Astrocyte (in vitro differentiated cells and primary cell): Measurements from ENCODE around the gene DLGAP1. TPM values are rescaled to one million over a fixed set of nuclear protein-coding genes. Genes with fewer than 3 reads are reported as not detected.

Source experiments
- DNase-seq: peaks from one replicate; pipeline ENCODE4 v3.0.0-alpha.2; 2010; ENCODE audit warnings: low read depth
- FAIRE-seq: peaks from 2 replicates; lab custom pipeline; 2011; peaks lifted over from hg19 to GRCh38; lab: Jason Lieb, UNC
- H2AFZ ChIP-seq: 2 replicates; pipeline ENCODE4 v1.6.0; 2012; ENCODE audit warnings: low read depth, low read length, inconsistent platforms
- H3K27ac ChIP-seq: 2 replicates; pipeline ENCODE4 v1.5.1; 2011; ENCODE audit warnings: low read depth, low read length, inconsistent platforms
- H3K27me3 ChIP-seq: 2 replicates; pipeline ENCODE4 v1.6.0; 2011; ENCODE audit warnings: low read length, inconsistent platforms; ENCODE audit not compliant: insufficient read depth
- H3K36me3 ChIP-seq: 2 replicates; pipeline ENCODE4 v1.5.1; 2011; ENCODE audit warnings: low read length, inconsistent platforms; ENCODE audit not compliant: insufficient read depth
- H3K4me1 ChIP-seq: 2 replicates; pipeline ENCODE4 v1.5.1; 2011; ENCODE audit warnings: low read length, inconsistent platforms; ENCODE audit not compliant: insufficient read depth
- H3K4me2 ChIP-seq: 2 replicates; pipeline ENCODE4 v1.6.0; 2012; ENCODE audit warnings: low read length, inconsistent platforms
- H3K4me3 ChIP-seq: 2 replicates; pipeline ENCODE4 v1.5.1; 2011; ENCODE audit warnings: low read depth, mild to moderate bottlenecking, low read length, inconsistent platforms; ENCODE audit not compliant: insufficient read depth
- H3K79me2 ChIP-seq: 2 replicates; pipeline ENCODE4 v1.6.0; 2012; ENCODE audit warnings: mild to moderate bottlenecking, low read length, inconsistent platforms; ENCODE audit not compliant: insufficient read depth
- H3K9ac ChIP-seq: 2 replicates; pipeline ENCODE4 v1.6.0; 2012; ENCODE audit warnings: mild to moderate bottlenecking, low read length, inconsistent platforms
- H3K9me3 ChIP-seq: 2 replicates; pipeline ENCODE4 v1.5.1; 2012; ENCODE audit warnings: low read depth, mild to moderate bottlenecking, low read length, inconsistent platforms; ENCODE audit not compliant: insufficient read depth
- H4K20me1 ChIP-seq: 2 replicates; pipeline ENCODE4 v1.6.0; 2012; ENCODE audit warnings: low read length, inconsistent platforms; ENCODE audit not compliant: insufficient read depth
- H3K27ac Mint-ChIP-seq: one replicate; pipeline ENCODE4 v1.8.0; 2021; ENCODE audit warnings: mild to moderate bottlenecking, mixed read lengths; ENCODE audit not compliant: unreplicated experiment
- H3K27me3 Mint-ChIP-seq: one replicate; pipeline ENCODE4 v1.8.0; 2021; ENCODE audit warnings: low read depth, mixed read lengths; ENCODE audit not compliant: unreplicated experiment
- H3K36me3 Mint-ChIP-seq: one replicate; pipeline ENCODE4 v1.8.0; 2021; ENCODE audit warnings: low read depth, mixed read lengths; ENCODE audit not compliant: unreplicated experiment
- H3K4me1 Mint-ChIP-seq: one replicate; pipeline ENCODE4 v1.8.0; 2021; ENCODE audit warnings: low read depth, mixed read lengths; ENCODE audit not compliant: unreplicated experiment
- H3K4me3 Mint-ChIP-seq: one replicate; pipeline ENCODE4 v1.8.0; 2021; ENCODE audit warnings: mild to moderate bottlenecking, moderate library complexity, mixed read lengths; ENCODE audit not compliant: unreplicated experiment
- H3K9me3 Mint-ChIP-seq: one replicate; pipeline ENCODE4 v1.8.0; 2021; ENCODE audit warnings: mild to moderate bottlenecking, mixed read lengths; ENCODE audit not compliant: unreplicated experiment
- CTCF ChIP-seq: IDR thresholded peaks from 2 replicates; pipeline ENCODE4 v1.5.1; 2011; ENCODE audit warnings: low read depth, mild to moderate bottlenecking, inconsistent platforms, low read length, moderate library complexity; ENCODE audit not compliant: insufficient read depth
- EZH2 ChIP-seq: IDR thresholded peaks from 2 replicates; pipeline ENCODE4 v1.6.1; 2012; ENCODE audit warnings: mild to moderate bottlenecking, low read length, inconsistent platforms; ENCODE audit not compliant: insufficient read depth
- total RNA-seq: library from RNA; stranded (reverse); gene quantifications from 2 replicates; pipeline ENCODE4 v1.2.1, GENCODE V29; 2021

The DLGAP1 gene
- total RNA-seq, 1 donor from 2014 or later = 2.3 TPM

- no peaks in the 10 kb centered on the region for H3K9me3 Mint-ChIP-seq
- Histone ChIP-seq H3K79me2 (no peaks in the 10 kb centered on the region), H3K27ac (no peak overlapping the region), H3K4me2 (no peak overlapping the region), H4K20me1 (no peaks in the 10 kb centered on the region), H3K9me3 (no peaks in the 10 kb centered on the region), H3K36me3 (no peaks in the 10 kb centered on the region), H3K27me3 (no peaks in the 10 kb centered on the region), H2AFZ (no peak overlapping the region), H3K9ac (no peak overlapping the region), H3K4me3 (no peak overlapping the region), H3K4me1 (peaks cover 9% of the 10 kb centered on the region)
- DNase-seq = no peak
- H3K36me3 Mint-ChIP-seq = no peaks in the 10 kb centered on the region
- peaks cover 10% of the 10 kb centered on the region for H3K4me1 Mint-ChIP-seq
- FAIRE-seq = no peak
- no peaks in the 10 kb centered on the region for H3K27me3 Mint-ChIP-seq
- H3K27ac Mint-ChIP-seq = no peak overlapping the region
- no peak for TF ChIP-seq CTCF
- TF ChIP-seq EZH2 = no peak
- no peak overlapping the region for H3K4me3 Mint-ChIP-seq
Measured at GRCh38 chr18:3919396-3920061, 535.6 kb downstream of the DLGAP1 start.

- Histone ChIP-seq H3K79me2 (no peaks in the 10 kb centered on the region), H3K9ac (no peak overlapping the region), H3K4me1 (peaks cover 1% of the 10 kb centered on the region), H3K9me3 (no peaks in the 10 kb centered on the region), H3K27ac (no peak overlapping the region), H4K20me1 (no peaks in the 10 kb centered on the region), H3K36me3 (no peaks in the 10 kb centered on the region), H3K27me3 (no peaks in the 10 kb centered on the region), H2AFZ (no peak overlapping the region), H3K4me2 (no peak overlapping the region), H3K4me3 (no peak overlapping the region)
- no peaks in the 10 kb centered on the region for H3K27me3 Mint-ChIP-seq
- no peaks in the 10 kb centered on the region for H3K9me3 Mint-ChIP-seq
- no peak overlapping the region for H3K4me3 Mint-ChIP-seq
- TF ChIP-seq EZH2 (no peak), CTCF (no peak)
- FAIRE-seq = no peak
- H3K27ac Mint-ChIP-seq = no peak overlapping the region
- H3K4me1 Mint-ChIP-seq = peaks cover 8% of the 10 kb centered on the region
- no peaks in the 10 kb centered on the region for H3K36me3 Mint-ChIP-seq
- no peak for DNase-seq
Measured at GRCh38 chr18:3916082-3916481, 539.0 kb downstream of the DLGAP1 start.

- H2AFZ ChIP-seq = no peak overlapping the region
- H3K4me3 ChIP-seq = no peak overlapping the region
- H4K20me1 ChIP-seq = no peaks in the 10 kb centered on the region
- Mint-ChIP-seq H3K4me1 (peaks cover 11% of the 10 kb centered on the region), H3K9me3 (no peaks in the 10 kb centered on the region), H3K4me3 (no peak overlapping the region), H3K27ac (no peak overlapping the region), H3K27me3 (no peaks in the 10 kb centered on the region), H3K36me3 (no peaks in the 10 kb centered on the region)
- H3K4me2 ChIP-seq = no peak overlapping the region
- TF ChIP-seq EZH2 = no peak
- TF ChIP-seq CTCF = no peak
- FAIRE-seq = no peak
- H3K9ac ChIP-seq = no peak overlapping the region
- peaks cover 5% of the 10 kb centered on the region for H3K4me1 ChIP-seq
- H3K27ac ChIP-seq = no peak overlapping the region
- no peaks in the 10 kb centered on the region for H3K27me3 ChIP-seq
- no peaks in the 10 kb centered on the region for H3K36me3 ChIP-seq
- DNase-seq = no peak
- H3K79me2 ChIP-seq = no peaks in the 10 kb centered on the region
- no peaks in the 10 kb centered on the region for H3K9me3 ChIP-seq
Measured at GRCh38 chr18:3914833-3915610, 540.1 kb downstream of the DLGAP1 start.
